T-helper 1 cell treated with Interleukin-12 subunit alpha and Interleukin-12 subunit beta and Interleukin-4 antibody, amounts not matched to agents 30 μg/mL and 1 μg/mL, for 36 hours (primary cell): Measurements from ENCODE around the gene COMMD2.

Source experiments
- H3K27ac Mint-ChIP-seq: one replicate; pipeline ENCODE4 v1.8.0; 2021; ENCODE audit warnings: mild to moderate bottlenecking, mixed read lengths
- H3K27me3 Mint-ChIP-seq: one replicate; pipeline ENCODE4 v1.8.0; 2021; ENCODE audit warnings: low read depth, mixed read lengths
- H3K36me3 Mint-ChIP-seq: one replicate; pipeline ENCODE4 v1.8.0; 2021; ENCODE audit warnings: low read depth, mixed read lengths
- H3K4me1 Mint-ChIP-seq: one replicate; pipeline ENCODE4 v1.8.0; 2021; ENCODE audit warnings: low read depth, mixed read lengths
- H3K4me3 Mint-ChIP-seq: one replicate; pipeline ENCODE4 v1.8.0; 2021; ENCODE audit warnings: mild to moderate bottlenecking, moderate library complexity, mixed read lengths
- H3K9me3 Mint-ChIP-seq: one replicate; pipeline ENCODE4 v1.8.0; 2021; ENCODE audit warnings: mixed read lengths

COMMD2 gene

GRCh38 chr3:149752051-149752787 lies at the start of gene COMMD2:
Gene COMMD2 (minus strand): TSS chr3:149752489. CDS start chr3:149752444, 45 bp downstream.
- H3K4me3 Mint-ChIP-seq = peak within 1 kb of the TSS; percentile 94
- peaks cover 18% of the 10 kb centered on the region for H3K36me3 Mint-ChIP-seq
- H3K9me3 Mint-ChIP-seq = peaks cover 2% of the 10 kb centered on the region
- H3K27ac Mint-ChIP-seq = peak within 1 kb of the TSS; percentile 88
- peaks cover 22% of the 10 kb centered on the region for H3K4me1 Mint-ChIP-seq
- peaks cover 13% of the 10 kb centered on the region for H3K27me3 Mint-ChIP-seq

- Mint-ChIP-seq H3K4me1 (no peaks in the 10 kb centered on the region), H3K27ac (no peak overlapping the region), H3K9me3 (no peaks in the 10 kb centered on the region), H3K36me3 (no peaks in the 10 kb centered on the region), H3K27me3 (peaks cover 36% of the 10 kb centered on the region), H3K4me3 (no peak overlapping the region)
These were observed 49.4 kb upstream of the COMMD2 start for GRCh38 chr3:149801639-149802038.

GRCh38 chr3:149801195-149801594 lies 48.9 kb upstream of the COMMD2 start:
- Mint-ChIP-seq H3K4me1 (no peaks in the 10 kb centered on the region), H3K4me3 (no peak overlapping the region), H3K27ac (no peak overlapping the region), H3K27me3 (peaks cover 32% of the 10 kb centered on the region), H3K36me3 (no peaks in the 10 kb centered on the region), H3K9me3 (no peaks in the 10 kb centered on the region)

GRCh38 chr3:149800693-149801092 lies 48.4 kb upstream of the COMMD2 start:
- Mint-ChIP-seq H3K9me3 (no peaks in the 10 kb centered on the region), H3K27ac (no peak overlapping the region), H3K27me3 (peaks cover 29% of the 10 kb centered on the region), H3K4me1 (no peaks in the 10 kb centered on the region), H3K4me3 (no peak overlapping the region), H3K36me3 (no peaks in the 10 kb centered on the region)

- Mint-ChIP-seq H3K36me3 (no peaks in the 10 kb centered on the region), H3K9me3 (no peaks in the 10 kb centered on the region), H3K27me3 (peaks cover 20% of the 10 kb centered on the region), H3K27ac (no peak overlapping the region), H3K4me3 (no peak overlapping the region), H3K4me1 (no peaks in the 10 kb centered on the region)
These were observed 43.7 kb upstream of the COMMD2 start for GRCh38 chr3:149796026-149796425.

GRCh38 chr3:149792452-149793270 lies 40.4 kb upstream of the COMMD2 start, which contains the start of gene ANKUB1:
Gene ANKUB1 (minus strand): TSS chr3:149792554. CDS start chr3:149792366, 188 bp downstream.
- Mint-ChIP-seq H3K4me3 (no peak within 1 kb of the TSS), H3K27me3 (peaks cover 24% of the 10 kb centered on the region), H3K9me3 (no peaks in the 10 kb centered on the region), H3K4me1 (no peaks in the 10 kb centered on the region), H3K27ac (no peak within 1 kb of the TSS), H3K36me3 (no peaks in the 10 kb centered on the region)

GRCh38 chr3:149790698-149791097 lies 38.4 kb upstream of the COMMD2 start:
- Mint-ChIP-seq H3K27me3 (peaks cover 33% of the 10 kb centered on the region), H3K9me3 (no peaks in the 10 kb centered on the region), H3K27ac (no peak overlapping the region), H3K4me1 (no peaks in the 10 kb centered on the region), H3K36me3 (no peaks in the 10 kb centered on the region), H3K4me3 (no peak overlapping the region)

GRCh38 chr3:149790268-149790667 lies 38.0 kb upstream of the COMMD2 start:
- no peaks in the 10 kb centered on the region for H3K4me1 Mint-ChIP-seq

GRCh38 chr3:149784064-149784704 lies 31.9 kb upstream of the COMMD2 start:
- no peaks in the 10 kb centered on the region for H3K36me3 Mint-ChIP-seq
- no peak overlapping the region for H3K27ac Mint-ChIP-seq
- no peaks in the 10 kb centered on the region for H3K4me1 Mint-ChIP-seq
- H3K4me3 Mint-ChIP-seq = no peak overlapping the region
- no peaks in the 10 kb centered on the region for H3K9me3 Mint-ChIP-seq
- H3K27me3 Mint-ChIP-seq = peaks cover 22% of the 10 kb centered on the region

More at GRCh38 chr3:149790268-149790667, 38.0 kb upstream of the COMMD2 start:
- H3K27ac Mint-ChIP-seq = no peak overlapping the region
- no peaks in the 10 kb centered on the region for H3K36me3 Mint-ChIP-seq
- H3K4me3 Mint-ChIP-seq = no peak overlapping the region
- H3K9me3 Mint-ChIP-seq = no peaks in the 10 kb centered on the region
- peaks cover 33% of the 10 kb centered on the region for H3K27me3 Mint-ChIP-seq

GRCh38 chr3:149783576-149783975 lies 31.3 kb upstream of the COMMD2 start:
- Mint-ChIP-seq H3K27me3 (peaks cover 21% of the 10 kb centered on the region), H3K27ac (no peak overlapping the region), H3K36me3 (no peaks in the 10 kb centered on the region), H3K4me3 (no peak overlapping the region), H3K4me1 (no peaks in the 10 kb centered on the region), H3K9me3 (no peaks in the 10 kb centered on the region)

GRCh38 chr3:149781741-149782140 lies 29.5 kb upstream of the COMMD2 start:
- Mint-ChIP-seq H3K27ac (no peak overlapping the region), H3K27me3 (peaks cover 18% of the 10 kb centered on the region), H3K36me3 (no peaks in the 10 kb centered on the region), H3K9me3 (no peaks in the 10 kb centered on the region), H3K4me3 (no peak overlapping the region), H3K4me1 (no peaks in the 10 kb centered on the region)

GRCh38 chr3:149781211-149781610 lies 28.9 kb upstream of the COMMD2 start:
- Mint-ChIP-seq H3K4me1 (no peaks in the 10 kb centered on the region), H3K9me3 (no peaks in the 10 kb centered on the region), H3K27ac (no peak overlapping the region), H3K4me3 (no peak overlapping the region), H3K27me3 (peaks cover 14% of the 10 kb centered on the region), H3K36me3 (no peaks in the 10 kb centered on the region)

GRCh38 chr3:149777414-149778214 lies 25.3 kb upstream of the COMMD2 start:
- no peak overlapping the region for H3K27ac Mint-ChIP-seq
- no peaks in the 10 kb centered on the region for H3K36me3 Mint-ChIP-seq
- H3K4me1 Mint-ChIP-seq = no peaks in the 10 kb centered on the region
- H3K27me3 Mint-ChIP-seq = peaks cover 17% of the 10 kb centered on the region
- H3K9me3 Mint-ChIP-seq = no peaks in the 10 kb centered on the region
- no peak overlapping the region for H3K4me3 Mint-ChIP-seq

GRCh38 chr3:149776170-149776569 lies 23.9 kb upstream of the COMMD2 start:
- peaks cover 22% of the 10 kb centered on the region for H3K27me3 Mint-ChIP-seq
- H3K4me1 Mint-ChIP-seq = no peaks in the 10 kb centered on the region
- no peak overlapping the region for H3K4me3 Mint-ChIP-seq
- H3K36me3 Mint-ChIP-seq = no peaks in the 10 kb centered on the region
- H3K27ac Mint-ChIP-seq = no peak overlapping the region
- H3K9me3 Mint-ChIP-seq = no peaks in the 10 kb centered on the region
